H9 (cell line): Measurements from ENCODE around the gene CRAMP1. TPM values are rescaled to one million over a fixed set of nuclear protein-coding genes. Genes with fewer than 3 reads are reported as not detected.

ENCODE experiments used
- DNase-seq: peaks from one replicate; pipeline ENCODE4 v3.0.0-alpha.2; 2017
- H2AFZ ChIP-seq: one replicate; pipeline ENCODE4 v1.6.1; 2013; ENCODE audit warnings: mild to moderate bottlenecking, low read length, control low read depth, moderate library complexity
- H2AK5ac ChIP-seq: 2 replicates; pipeline ENCODE4 v1.6.1; 2013; ENCODE audit warnings: low read length, control low read depth, mixed read lengths; ENCODE audit not compliant: insufficient read length
- H2BK120ac ChIP-seq: one replicate; pipeline ENCODE4 v1.6.1; 2013; ENCODE audit warnings: low read depth, mild to moderate bottlenecking, low read length, control low read depth, inconsistent platforms; ENCODE audit not compliant: poor library complexity, severe bottlenecking
- H2BK12ac ChIP-seq: 2 replicates; pipeline ENCODE4 v1.6.1; 2013; ENCODE audit warnings: low read length, control low read depth, mixed read lengths, low read depth; ENCODE audit not compliant: insufficient read length
- H2BK15ac ChIP-seq: 2 replicates; pipeline ENCODE4 v1.6.1; 2013; ENCODE audit warnings: low read depth, low read length, control low read depth
- H2BK20ac ChIP-seq: one replicate; pipeline ENCODE4 v1.6.1; 2013; ENCODE audit warnings: low read depth, mild to moderate bottlenecking, low read length, control low read depth, inconsistent platforms; ENCODE audit not compliant: poor library complexity, severe bottlenecking
- H2BK5ac ChIP-seq: 2 replicates; pipeline ENCODE4 v1.6.1; 2013; ENCODE audit warnings: low read length, control low read depth, mixed read lengths; ENCODE audit not compliant: insufficient read length
- H3K14ac ChIP-seq: 2 replicates; pipeline ENCODE4 v1.6.1; 2013; ENCODE audit warnings: low read length, control low read depth; ENCODE audit not compliant: insufficient read depth
- H3K18ac ChIP-seq: 2 replicates; pipeline ENCODE4 v1.6.1; 2013; ENCODE audit warnings: low read depth, mild to moderate bottlenecking, mixed read lengths, low read length, control low read depth; ENCODE audit not compliant: insufficient read length
- H3K23ac ChIP-seq: 2 replicates; pipeline ENCODE4 v1.6.1; 2013; ENCODE audit warnings: low read length, control low read depth, mixed read lengths, low read depth; ENCODE audit not compliant: insufficient read length
- H3K23me2 ChIP-seq: 2 replicates; pipeline ENCODE4 v1.6.1; 2013; ENCODE audit warnings: low read depth, mild to moderate bottlenecking, mixed read lengths, low read length, control low read depth; ENCODE audit not compliant: insufficient read length, poor library complexity, severe bottlenecking
- H3K27ac ChIP-seq: 2 replicates; pipeline ENCODE4 v1.5.1; 2013; ENCODE audit warnings: low read length, control low read depth, mixed read lengths, low read depth; ENCODE audit not compliant: insufficient read length
- H3K27me3 ChIP-seq: 2 replicates; pipeline ENCODE4 v1.6.1; 2013; ENCODE audit warnings: low read length, control low read depth, inconsistent platforms; ENCODE audit not compliant: insufficient read depth
- H3K4ac ChIP-seq: 2 replicates; pipeline ENCODE4 v1.6.1; 2013; ENCODE audit warnings: low read depth, mild to moderate bottlenecking, control low read depth, inconsistent platforms, low read length, moderate library complexity
- H3K4me1 ChIP-seq: 2 replicates; pipeline ENCODE4 v1.6.1; 2013; ENCODE audit warnings: low read length, control low read depth, inconsistent platforms; ENCODE audit not compliant: insufficient read depth
- H3K4me2 ChIP-seq: 2 replicates; pipeline ENCODE4 v1.6.1; 2013; ENCODE audit warnings: low read length, control low read depth, mixed read lengths; ENCODE audit not compliant: insufficient read length, insufficient read depth
- H3K56ac ChIP-seq: 2 replicates; pipeline ENCODE4 v1.6.1; 2013; ENCODE audit warnings: low read depth, mild to moderate bottlenecking, mixed read lengths, low read length, control low read depth; ENCODE audit not compliant: insufficient read length
- H3K79me1 ChIP-seq: 2 replicates; pipeline ENCODE4 v1.6.1; 2013; ENCODE audit warnings: low read depth, mild to moderate bottlenecking, moderate library complexity, low read length, control low read depth, inconsistent platforms; ENCODE audit not compliant: insufficient read depth, poor library complexity, severe bottlenecking
- H3K79me2 ChIP-seq: 2 replicates; pipeline ENCODE4 v1.6.1; 2013; ENCODE audit warnings: low read length, control low read depth, inconsistent platforms; ENCODE audit not compliant: insufficient read depth
- H3K9ac ChIP-seq: 2 replicates; pipeline ENCODE4 v1.6.1; 2013; ENCODE audit warnings: low read length, control low read depth, mixed read lengths; ENCODE audit not compliant: insufficient read length; ENCODE audit errors: extremely low read depth
- H3K9me3 ChIP-seq: one replicate; pipeline ENCODE4 v1.6.1; 2013; ENCODE audit warnings: low read depth, low read length, inconsistent platforms; ENCODE audit not compliant: control insufficient read depth
- H3T11ph ChIP-seq: one replicate; pipeline ENCODE4 v1.6.1; 2013; ENCODE audit warnings: mild to moderate bottlenecking, low read length, control low read depth, inconsistent platforms
- H4K20me1 ChIP-seq: one replicate; pipeline ENCODE4 v1.6.1; 2013; ENCODE audit not compliant: control insufficient read depth, insufficient read length, insufficient read depth
- H4K5ac ChIP-seq: 2 replicates; pipeline ENCODE4 v1.6.1; 2013; ENCODE audit warnings: low read depth, mild to moderate bottlenecking, mixed read lengths, low read length, control low read depth; ENCODE audit not compliant: insufficient read length
- H4K8ac ChIP-seq: replicated peaks from 2 replicates; pipeline ENCODE4 v1.6.1; 2013; ENCODE audit warnings: low read length, control low read depth, mixed read lengths, low read depth; ENCODE audit not compliant: insufficient read length
- H4K91ac ChIP-seq: 2 replicates; pipeline ENCODE4 v1.6.1; 2013; ENCODE audit warnings: low read depth, mild to moderate bottlenecking, moderate library complexity, mixed read lengths, low read length, control low read depth; ENCODE audit not compliant: insufficient read length
- H3K27ac Mint-ChIP-seq, 3 experiments: 2 replicates in 2 of 3; 3 replicates in 1 of 3; pipeline ENCODE4 v1.8.0; 2020 to 2021; ENCODE audit warnings: mixed read lengths in 3 of 3, mild to moderate bottlenecking in 1 of 3, moderate library complexity in 1 of 3
- H3K27me3 Mint-ChIP-seq: 2 replicates; pipeline ENCODE4 v1.8.0; 2021; ENCODE audit warnings: low read depth, mild to moderate bottlenecking, moderate library complexity, mixed read lengths
- H3K36me3 Mint-ChIP-seq, 3 experiments: 2 replicates in 2 of 3; 3 replicates in 1 of 3; pipeline ENCODE4 v1.8.0; 2020 to 2021; ENCODE audit warnings: low read depth in 3 of 3, mixed read lengths in 3 of 3; ENCODE audit not compliant: insufficient read depth in 1 of 3
- H3K4me1 Mint-ChIP-seq, 2 experiments: 2 replicates each; pipeline ENCODE4 v1.8.0; 2020; ENCODE audit warnings: mixed read lengths in 2 of 2
- H3K4me3 Mint-ChIP-seq, 2 experiments: 2 replicates in 1 of 2; 3 replicates in 1 of 2; pipeline ENCODE4 v1.8.0; 2020 to 2021; ENCODE audit warnings: mild to moderate bottlenecking in 2 of 2, mixed read lengths in 2 of 2, moderate library complexity in 1 of 2
- H3K9me3 Mint-ChIP-seq, 2 experiments: 2 replicates in 1 of 2; 3 replicates in 1 of 2; pipeline ENCODE4 v1.8.0; 2020; ENCODE audit warnings: mild to moderate bottlenecking in 2 of 2, mixed read lengths in 2 of 2, moderate library complexity in 1 of 2
- WGBS: extraction: QIAGEN DNeasy Blood & Tissue Kit; methylation state at CpG from one replicate; pipeline ENCODE4 v1.1.7; 2013; ENCODE audit warnings: missing lambda C conversion rate, low lambda C conversion rate, mixed read lengths; ENCODE audit not compliant: insufficient read length; ENCODE audit errors: extremely low coverage; 5-methylcytosine and 5-hydroxymethylcytosine counted together
- total RNA-seq: library from RNA; stranded (reverse); gene quantifications from 2 replicates; pipeline ENCODE4 v1.2.1, GENCODE V29; 2021
- TF ChIP-seq, protein P1 (sequence below): fragments of 200-600 bp; sonication (generic); conservative IDR thresholded peaks from 3 replicates; pipeline ENCODE4 v1.8.0; 2021; ENCODE audit warnings: antibody characterized with exemption, mild to moderate bottlenecking

CRAMP1 gene
- total RNA-seq, 1 experiment from 2014 or later: 46.2 TPM

DNA sequence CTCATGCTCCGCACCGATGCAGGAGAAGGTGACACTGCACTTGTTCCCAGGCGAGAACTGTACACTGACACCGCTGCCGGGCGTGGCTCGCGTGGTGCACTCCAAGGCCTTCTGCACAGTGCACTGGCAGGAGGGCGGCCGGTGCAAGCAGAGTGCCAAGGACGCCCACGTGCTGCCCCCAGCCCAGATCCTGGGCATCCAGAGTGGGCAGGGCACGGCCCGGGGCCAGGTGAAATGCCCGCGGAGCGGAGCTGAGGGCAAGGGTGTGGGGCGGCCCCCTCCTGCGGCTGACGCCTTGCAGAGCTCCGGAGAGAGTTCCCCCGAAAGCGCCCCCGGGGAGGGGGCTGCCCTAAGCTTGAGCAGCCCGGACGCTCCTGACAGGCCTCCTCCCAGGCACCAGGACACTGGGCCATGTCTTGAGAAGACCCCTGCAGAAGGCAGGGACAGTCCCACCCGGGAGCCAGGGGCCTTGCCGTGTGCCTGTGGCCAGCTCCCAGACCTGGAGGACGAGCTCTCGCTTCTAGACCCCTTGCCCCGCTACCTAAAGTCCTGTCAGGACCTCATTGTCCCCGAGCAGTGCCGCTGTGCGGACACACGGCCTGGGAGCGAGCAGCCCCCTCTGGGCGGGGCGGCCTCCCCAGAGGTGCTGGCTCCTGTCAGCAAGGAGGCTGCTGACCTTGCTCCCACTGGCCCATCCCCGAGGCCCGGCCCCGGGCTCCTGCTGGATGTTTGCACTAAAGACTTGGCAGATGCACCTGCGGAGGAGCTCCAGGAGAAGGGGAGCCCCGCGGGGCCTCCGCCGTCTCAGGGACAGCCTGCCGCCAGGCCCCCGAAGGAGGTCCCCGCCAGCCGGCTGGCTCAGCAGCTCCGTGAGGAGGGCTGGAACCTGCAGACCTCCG is 44.0 kb downstream of the CRAMP1 start:
- Histone ChIP-seq H3K14ac (no peak overlapping the region), H4K91ac (no peak overlapping the region), H3K4me1 (no peaks in the 10 kb centered on the region), H2BK120ac (no peak overlapping the region), H3K27ac (no peak overlapping the region), H3K4ac (no peak overlapping the region), H3K79me1 (no peaks in the 10 kb centered on the region), H2BK5ac (no peak overlapping the region), H3K18ac (no peak overlapping the region), H2BK15ac (no peak overlapping the region), H3K56ac (no peak overlapping the region), H2BK20ac (no peak overlapping the region), H3K79me2 (no peaks in the 10 kb centered on the region), H3K23me2 (peaks cover 4% of the 10 kb centered on the region), H3K9me3 (no peaks in the 10 kb centered on the region), H3K4me2 (no peak overlapping the region), H4K20me1 (no peaks in the 10 kb centered on the region), H2AK5ac (no peak overlapping the region), H2AFZ (no peak overlapping the region), H3K23ac (no peak overlapping the region), H4K5ac (no peak overlapping the region), H4K8ac (no peak overlapping the region), H2BK12ac (no peak overlapping the region), H3K9ac (no peak overlapping the region), H3T11ph (no peak overlapping the region), H3K27me3 (no peaks in the 10 kb centered on the region)
- no peaks in the 10 kb centered on the region for H3K4me1 Mint-ChIP-seq
- H3K9me3 Mint-ChIP-seq: no peaks in the 10 kb centered on the region
- H3K27ac Mint-ChIP-seq: no peak overlapping the region
- TF ChIP-seq, protein P1, sequence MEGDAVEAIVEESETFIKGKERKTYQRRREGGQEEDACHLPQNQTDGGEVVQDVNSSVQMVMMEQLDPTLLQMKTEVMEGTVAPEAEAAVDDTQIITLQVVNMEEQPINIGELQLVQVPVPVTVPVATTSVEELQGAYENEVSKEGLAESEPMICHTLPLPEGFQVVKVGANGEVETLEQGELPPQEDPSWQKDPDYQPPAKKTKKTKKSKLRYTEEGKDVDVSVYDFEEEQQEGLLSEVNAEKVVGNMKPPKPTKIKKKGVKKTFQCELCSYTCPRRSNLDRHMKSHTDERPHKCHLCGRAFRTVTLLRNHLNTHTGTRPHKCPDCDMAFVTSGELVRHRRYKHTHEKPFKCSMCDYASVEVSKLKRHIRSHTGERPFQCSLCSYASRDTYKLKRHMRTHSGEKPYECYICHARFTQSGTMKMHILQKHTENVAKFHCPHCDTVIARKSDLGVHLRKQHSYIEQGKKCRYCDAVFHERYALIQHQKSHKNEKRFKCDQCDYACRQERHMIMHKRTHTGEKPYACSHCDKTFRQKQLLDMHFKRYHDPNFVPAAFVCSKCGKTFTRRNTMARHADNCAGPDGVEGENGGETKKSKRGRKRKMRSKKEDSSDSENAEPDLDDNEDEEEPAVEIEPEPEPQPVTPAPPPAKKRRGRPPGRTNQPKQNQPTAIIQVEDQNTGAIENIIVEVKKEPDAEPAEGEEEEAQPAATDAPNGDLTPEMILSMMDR: no peak
- WGBS: no CpG with 5 or more reads among the region's 52 CpGs
- peaks cover 1% of the 10 kb centered on the region; the same call in 1 of the 2 replicates for H3K27me3 Mint-ChIP-seq
- no peak for DNase-seq
- peaks cover 24 to 73% (median 63%) of the 10 kb centered on the region in 3 experiments for H3K36me3 Mint-ChIP-seq
- H3K4me3 Mint-ChIP-seq: no peak overlapping the region
